Measurements from ENCODE around the gene PGRMC2.

Gene PGRMC2

DNA sequence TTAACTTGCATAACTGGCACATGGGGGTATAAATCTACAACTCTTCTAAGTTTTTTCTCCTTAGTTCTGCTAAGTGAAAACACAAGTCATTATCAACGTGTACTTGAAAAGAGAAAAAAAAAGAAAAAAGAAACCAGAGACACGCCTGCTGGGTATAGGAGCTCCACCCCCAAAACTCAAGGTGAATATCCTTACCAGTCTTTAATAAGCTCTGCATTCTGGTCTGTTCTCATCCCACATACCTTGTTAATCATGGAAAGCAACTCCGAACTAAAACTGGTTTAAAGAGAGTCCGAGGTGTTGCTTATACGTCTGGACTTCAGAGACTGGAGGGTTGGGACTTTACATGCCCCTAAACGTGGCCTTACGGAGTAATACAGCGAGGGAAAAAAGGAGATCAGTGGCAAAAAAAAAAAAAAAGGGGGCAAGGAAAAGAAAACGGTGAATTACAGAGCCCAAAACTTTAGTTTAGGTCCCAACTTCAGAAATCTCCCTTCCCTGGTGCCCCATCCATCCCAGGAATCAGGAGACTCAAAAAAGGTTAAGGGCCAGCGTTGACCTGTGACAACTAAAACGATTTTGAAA lies 1.0 kb downstream of the PGRMC2 start:
- peak; percentile 80 for DNase-seq (ENCODE audit: low read depth)
- H3K4me3 ChIP-seq (ENCODE audit: low read depth, low read length), result peak overlapping the region; percentile 87
- TF ChIP-seq, protein P1, sequence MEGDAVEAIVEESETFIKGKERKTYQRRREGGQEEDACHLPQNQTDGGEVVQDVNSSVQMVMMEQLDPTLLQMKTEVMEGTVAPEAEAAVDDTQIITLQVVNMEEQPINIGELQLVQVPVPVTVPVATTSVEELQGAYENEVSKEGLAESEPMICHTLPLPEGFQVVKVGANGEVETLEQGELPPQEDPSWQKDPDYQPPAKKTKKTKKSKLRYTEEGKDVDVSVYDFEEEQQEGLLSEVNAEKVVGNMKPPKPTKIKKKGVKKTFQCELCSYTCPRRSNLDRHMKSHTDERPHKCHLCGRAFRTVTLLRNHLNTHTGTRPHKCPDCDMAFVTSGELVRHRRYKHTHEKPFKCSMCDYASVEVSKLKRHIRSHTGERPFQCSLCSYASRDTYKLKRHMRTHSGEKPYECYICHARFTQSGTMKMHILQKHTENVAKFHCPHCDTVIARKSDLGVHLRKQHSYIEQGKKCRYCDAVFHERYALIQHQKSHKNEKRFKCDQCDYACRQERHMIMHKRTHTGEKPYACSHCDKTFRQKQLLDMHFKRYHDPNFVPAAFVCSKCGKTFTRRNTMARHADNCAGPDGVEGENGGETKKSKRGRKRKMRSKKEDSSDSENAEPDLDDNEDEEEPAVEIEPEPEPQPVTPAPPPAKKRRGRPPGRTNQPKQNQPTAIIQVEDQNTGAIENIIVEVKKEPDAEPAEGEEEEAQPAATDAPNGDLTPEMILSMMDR (conservative IDR thresholded peaks at IDR 0.05; ENCODE audit: low read depth, low read length), result no peak

DNA sequence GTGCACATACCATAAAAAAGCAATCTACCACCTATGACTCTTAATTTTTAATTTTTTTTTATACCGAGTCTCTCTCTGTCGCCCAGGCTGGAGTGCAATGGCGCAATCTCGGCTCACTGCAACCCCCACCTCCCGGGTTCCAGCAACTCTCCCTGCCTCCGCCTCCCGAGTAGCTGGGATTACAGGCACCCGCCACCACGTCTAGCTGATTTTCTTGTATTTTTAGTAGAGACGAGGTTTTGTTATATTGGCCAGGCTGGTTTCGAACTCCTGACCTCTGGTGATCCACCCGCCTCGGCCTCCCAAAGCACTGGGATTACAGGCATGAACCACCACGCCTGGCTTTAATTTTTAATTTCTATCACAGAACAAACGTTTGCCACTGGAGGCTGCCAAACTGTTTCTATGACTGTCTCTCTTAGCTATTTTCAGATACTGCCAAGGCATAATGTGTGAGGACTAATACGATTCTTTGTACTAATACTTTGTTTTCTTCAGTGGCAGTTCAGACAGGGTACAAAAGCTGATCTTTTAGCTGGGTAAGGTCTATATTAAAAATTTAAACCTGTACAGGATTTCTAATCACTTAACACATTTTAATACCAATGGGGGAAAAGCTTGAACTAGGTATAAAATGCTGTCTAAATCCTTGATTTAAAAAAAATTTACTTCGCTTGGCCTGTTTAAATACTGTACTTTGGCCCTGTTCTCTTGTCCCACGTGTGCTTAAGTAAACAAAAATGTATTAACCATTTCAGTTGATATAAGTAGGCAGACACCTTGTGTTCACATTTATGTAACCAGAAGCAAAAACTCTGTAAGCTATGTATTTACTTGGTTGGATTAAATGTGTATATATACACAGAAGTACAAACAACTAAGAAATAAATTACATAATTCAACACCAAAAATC lies 2.3 kb downstream of the PGRMC2 start:
- H3K4me3 ChIP-seq (ENCODE audit: low read depth, low read length), result peak overlapping the region; percentile 87
- DNase-seq (ENCODE audit: low read depth), result no peak
- TF ChIP-seq, protein P1 (conservative IDR thresholded peaks at IDR 0.05; ENCODE audit: low read depth, low read length), result no peak

- no peak for DNase-seq (ENCODE audit: low read depth)
- H3K4me3 ChIP-seq (ENCODE audit: low read depth, low read length), result peak overlapping the region; percentile 87
- TF ChIP-seq, protein P1 (conservative IDR thresholded peaks at IDR 0.05; ENCODE audit: low read depth, low read length), result no peak
Observed at GRCh38 chr4:128284317-128284716, 3.3 kb downstream of the PGRMC2 start.

DNA sequence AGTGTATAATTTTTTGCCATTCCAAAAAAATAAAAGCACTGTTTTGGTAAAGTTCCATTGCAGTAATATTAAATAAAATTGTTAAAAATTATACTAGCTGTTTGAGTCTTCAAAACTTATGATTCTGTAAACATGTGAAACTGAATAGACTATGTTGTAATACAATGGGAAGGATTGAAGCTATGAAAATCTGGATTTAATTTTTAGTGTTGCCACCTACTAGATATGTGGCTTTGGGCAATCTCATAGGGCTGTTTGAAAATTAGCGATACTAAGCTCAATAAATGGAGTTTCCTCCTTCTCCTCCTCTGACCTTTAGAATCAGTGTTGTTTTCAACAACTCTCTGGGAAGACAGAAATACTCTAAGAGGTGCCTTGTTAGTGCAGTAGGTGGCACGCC lies 4.5 kb downstream of the PGRMC2 start:
- TF ChIP-seq, protein P1 (conservative IDR thresholded peaks at IDR 0.05; ENCODE audit: low read depth, low read length), result no peak
- H3K4me3 ChIP-seq (ENCODE audit: low read depth, low read length), result no peak overlapping the region
- no peak for DNase-seq (ENCODE audit: low read depth)

DNA sequence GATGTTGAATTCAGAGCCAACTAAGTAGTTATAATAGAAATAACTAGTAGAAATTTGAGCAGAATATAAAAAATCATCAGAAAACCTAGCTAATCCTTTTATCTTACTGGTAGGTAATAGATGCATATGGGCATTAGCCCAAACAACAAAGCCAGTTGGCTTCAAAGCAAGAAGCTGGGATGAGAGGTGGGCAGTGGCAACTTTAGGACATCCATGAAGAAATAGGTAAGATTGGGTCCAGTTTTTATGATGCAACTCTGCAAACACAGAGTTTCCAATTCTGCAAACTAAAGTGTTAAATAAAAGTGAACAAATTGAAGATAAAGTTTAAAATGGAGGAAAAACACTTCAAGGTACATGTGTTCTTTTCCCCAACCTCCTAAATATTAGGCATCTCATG lies 5.1 kb downstream of the PGRMC2 start:
- H3K4me3 ChIP-seq (ENCODE audit: low read depth, low read length), result no peak overlapping the region
- DNase-seq (ENCODE audit: low read depth), result no peak
- TF ChIP-seq, protein P1 (conservative IDR thresholded peaks at IDR 0.05; ENCODE audit: low read depth, low read length), result no peak

DNA sequence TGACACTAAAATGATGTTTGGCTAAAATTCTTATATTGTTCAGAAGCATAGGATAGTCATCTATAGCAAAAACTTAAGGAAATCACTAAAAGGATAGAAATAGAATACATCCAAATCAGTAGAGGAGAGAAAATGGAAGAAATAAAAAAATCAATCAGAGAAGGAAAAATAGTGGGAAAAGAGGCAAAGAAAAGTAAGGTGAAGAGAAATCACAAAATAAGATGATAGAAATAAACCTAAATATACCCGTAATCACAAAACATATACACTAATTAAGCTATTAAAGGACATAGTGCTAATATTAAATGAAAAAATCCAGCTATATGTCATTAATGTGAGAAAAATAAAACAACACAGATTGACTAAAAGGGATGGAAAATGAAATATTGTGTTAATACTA lies 6.3 kb downstream of the PGRMC2 start:
- TF ChIP-seq, protein P1 (conservative IDR thresholded peaks at IDR 0.05; ENCODE audit: low read depth, low read length), result no peak
- DNase-seq (ENCODE audit: low read depth), result no peak
- H3K4me3 ChIP-seq (ENCODE audit: low read depth, low read length), result no peak overlapping the region
